ENCODE data around the gene GPR3.

The GPR3 gene

DNA sequence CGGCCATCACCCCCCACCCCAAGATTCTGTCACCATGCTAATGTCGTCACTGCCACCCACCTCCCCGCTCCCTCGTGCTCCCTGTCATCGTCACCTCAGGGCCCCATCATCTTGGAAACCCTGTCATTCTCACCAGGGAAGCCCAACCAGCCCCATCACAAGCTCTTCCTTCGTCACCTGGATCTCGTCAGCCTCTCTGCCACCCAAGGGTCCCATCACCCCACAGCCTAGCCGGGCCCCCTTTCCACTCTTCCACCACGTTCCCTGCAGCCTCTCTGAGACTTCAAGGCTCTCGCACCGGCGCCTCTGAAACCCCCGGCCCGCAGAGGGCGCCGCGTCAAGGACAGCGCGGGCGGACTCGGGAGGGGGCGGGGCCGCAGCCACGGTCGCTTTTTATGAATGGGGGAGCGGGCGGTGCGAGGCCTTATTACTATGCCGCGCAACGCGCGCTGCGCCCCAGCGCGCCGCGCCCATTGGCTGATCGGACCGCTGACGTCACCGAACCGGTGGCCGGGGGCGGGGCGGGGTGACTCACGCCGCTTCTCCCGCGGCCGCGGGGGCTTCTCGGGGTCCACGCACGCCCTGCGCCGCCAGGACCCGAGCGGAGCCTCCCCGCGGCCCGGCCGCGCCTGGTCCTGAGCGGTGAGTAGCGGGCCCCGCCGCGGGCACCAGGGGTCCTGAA lies at the start of gene GPR3:
Gene GPR3 (plus strand): TSS at position 527 of the 682 bp plus-strand sequence. CDS start 1,177 bp downstream, outside the sequence.
- DNase-seq: peak; percentile 94

DNA sequence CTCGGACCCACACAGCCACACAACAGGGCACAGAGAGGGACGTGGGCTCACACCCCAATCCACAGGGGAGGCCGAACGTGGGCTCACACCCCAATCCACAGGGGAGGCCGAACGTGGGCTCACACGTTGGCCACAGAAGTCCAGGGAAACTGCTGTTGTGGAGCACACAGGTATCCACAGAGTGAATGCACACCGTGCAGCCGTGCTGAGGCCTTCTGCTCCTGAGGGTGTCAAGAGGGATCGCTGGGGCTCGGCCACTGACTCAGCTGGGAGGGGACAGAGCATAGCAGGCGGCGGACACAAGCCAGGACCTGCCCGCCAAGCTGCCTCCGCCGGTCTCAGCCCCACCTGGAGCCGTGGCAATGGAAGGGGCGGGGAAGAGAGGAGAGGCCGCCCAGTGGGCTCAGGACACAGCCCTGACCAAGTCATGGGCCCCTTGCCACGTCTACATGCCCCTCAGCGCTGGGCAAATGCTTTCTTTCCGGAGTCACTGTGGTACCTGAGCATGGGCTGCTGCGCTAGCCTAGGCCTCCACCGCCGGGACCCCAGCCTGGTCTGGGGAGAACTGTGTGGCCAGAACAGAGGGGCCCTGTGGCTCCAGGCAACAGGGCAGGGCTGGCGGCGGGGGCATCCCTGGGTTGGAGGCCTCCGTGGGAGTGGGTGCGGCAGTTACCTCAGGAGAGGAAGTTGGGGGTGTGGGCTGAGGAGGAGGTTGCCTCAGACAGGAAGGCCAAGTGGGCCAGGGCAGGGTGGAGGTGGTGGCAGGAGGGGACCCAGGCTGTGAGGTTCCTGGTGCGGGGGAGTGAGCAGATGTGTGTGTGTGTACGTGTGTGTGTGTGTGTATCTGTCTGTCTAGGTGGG lies 49.4 kb upstream of the GPR3 start:
- DNase-seq: peak; percentile 87

DNA sequence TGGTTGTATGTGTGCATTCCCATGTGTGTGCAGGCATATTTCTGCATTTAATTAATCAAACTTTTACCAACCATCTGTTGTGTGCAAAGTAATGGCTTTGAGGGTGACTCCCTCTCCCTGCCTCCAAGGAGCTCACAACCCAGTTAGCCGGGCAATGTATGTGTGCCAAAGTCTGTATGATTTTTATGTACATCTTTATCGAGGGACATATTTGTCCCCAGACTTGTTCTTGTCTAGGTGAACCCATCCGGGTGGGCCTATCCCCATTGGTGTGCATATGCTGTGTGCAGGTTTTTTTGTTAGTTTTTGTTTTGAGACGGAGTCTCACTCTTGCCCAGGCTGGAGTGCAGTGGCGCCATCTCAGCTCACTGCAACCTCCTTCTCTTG lies 48.8 kb upstream of the GPR3 start:
- DNase-seq: no peak

GRCh38 chr1:27345272-27345671 lies 47.1 kb upstream of the GPR3 start:
- no peak for DNase-seq

DNA sequence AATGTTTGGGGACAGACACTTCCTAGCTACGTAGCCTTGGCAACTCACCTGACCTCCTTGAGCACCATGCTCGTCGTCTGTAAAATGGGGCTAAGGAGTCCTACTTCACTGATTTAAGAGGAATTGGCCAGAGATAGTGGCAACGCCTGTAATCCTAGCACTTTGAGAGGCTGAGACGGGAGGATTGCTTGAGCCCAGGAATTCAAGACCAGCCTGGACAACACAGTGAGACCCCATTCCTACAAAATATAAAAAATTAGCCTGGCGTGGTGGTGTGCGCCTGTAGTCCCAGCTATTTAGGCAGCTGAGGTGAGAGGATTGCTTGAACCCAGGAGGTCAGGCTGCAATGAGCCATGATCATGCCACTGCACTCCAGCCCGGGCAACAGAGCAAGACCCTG lies 46.1 kb upstream of the GPR3 start:
- DNase-seq: no peak

GRCh38 chr1:27346991-27347624 lies 45.3 kb upstream of the GPR3 start:
- no peak for DNase-seq

GRCh38 chr1:27348861-27349783 lies 43.3 kb upstream of the GPR3 start:
- peak; percentile 48 for DNase-seq

DNA sequence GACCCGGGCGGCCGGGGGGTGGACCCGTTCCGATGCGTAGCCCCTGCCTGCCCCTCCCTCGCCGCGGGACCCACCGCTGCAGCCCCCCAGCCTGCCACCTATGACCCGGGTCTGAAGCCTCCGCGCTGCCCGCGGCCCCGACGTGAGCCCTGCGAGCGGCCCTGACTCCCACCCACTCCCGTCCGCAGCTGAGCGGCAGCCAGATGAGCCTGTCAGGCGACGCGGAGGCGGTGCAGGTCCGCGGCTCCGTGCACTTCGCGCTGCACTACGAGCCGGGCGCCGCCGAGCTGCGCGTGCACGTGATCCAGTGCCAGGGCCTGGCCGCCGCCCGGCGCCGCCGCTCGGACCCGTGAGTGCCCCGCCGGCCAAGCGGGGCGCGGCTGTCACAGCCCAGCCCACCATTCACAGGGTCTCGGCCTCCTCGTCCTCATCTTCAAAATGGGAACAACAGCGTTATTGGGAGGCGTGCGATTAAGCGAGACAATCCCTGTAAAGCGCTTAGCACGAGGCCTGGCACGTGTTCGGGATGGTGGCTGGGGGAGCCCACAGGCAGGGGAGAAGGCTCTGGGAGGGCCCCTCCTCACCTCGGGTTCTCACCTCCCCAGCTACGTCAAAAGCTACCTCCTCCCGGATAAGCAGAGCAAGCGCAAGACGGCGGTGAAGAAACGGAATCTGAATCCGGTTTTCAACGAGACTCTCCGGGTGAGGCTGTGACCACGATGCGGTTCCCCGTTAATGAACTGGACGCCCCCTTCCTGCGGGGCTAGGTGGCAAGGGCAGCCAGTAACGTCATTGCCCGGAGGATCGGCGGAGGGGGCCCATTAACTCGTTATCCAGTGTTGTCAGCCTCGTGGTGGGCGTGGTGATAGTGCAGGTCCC lies 42.4 kb upstream of the GPR3 start:
- DNase-seq: peak; percentile 19

- no peak for DNase-seq
Measured at GRCh38 chr1:27350663-27351540, 41.5 kb upstream of the GPR3 start.

GRCh38 chr1:27351541-27352107 lies 40.8 kb upstream of the GPR3 start:
- DNase-seq: no peak

GRCh38 chr1:27353166-27353565 lies 39.3 kb upstream of the GPR3 start:
- no peak for DNase-seq

GRCh38 chr1:27353629-27354028 lies 38.8 kb upstream of the GPR3 start:
- no peak for DNase-seq

GRCh38 chr1:27355683-27356082 lies 36.7 kb upstream of the GPR3 start:
- DNase-seq: no peak

GRCh38 chr1:27356277-27356618 lies 36.2 kb upstream of the GPR3 start:
- no peak for DNase-seq

DNA sequence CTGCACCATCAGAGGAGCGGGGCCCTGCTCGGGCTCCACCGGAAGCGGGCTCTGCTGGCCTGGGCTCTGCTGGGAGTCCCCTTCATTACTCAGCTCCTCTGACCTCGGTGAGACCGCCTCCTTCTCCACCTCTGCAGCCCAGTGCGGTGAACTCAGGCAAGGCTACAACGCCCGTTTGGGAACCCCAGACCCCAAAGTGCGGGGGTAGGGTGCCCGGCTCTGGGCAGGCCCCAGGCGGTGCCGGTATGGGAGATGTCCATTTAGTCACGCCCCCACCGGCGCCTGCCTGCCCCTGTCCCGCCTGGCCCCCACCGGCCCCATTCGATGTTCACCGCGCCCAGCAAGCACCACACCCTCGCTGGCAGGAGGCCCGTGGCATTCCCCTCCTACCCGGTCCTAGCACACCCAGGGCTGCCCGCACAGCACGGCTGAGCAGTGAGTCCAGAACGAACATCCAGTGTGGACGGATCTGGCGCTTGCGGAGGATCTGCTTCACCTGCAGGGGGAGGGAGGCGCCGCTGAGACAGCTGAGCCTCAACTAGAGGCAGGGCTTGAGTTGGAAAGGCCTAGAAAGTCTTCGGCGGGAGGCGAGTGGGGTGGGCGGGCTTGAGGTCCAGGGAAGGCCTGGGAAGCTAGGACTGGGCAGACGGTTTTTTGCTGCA lies 35.7 kb upstream of the GPR3 start:
- DNase-seq: peak; percentile 61

- DNase-seq: peak; percentile 86
Measured at GRCh38 chr1:27357281-27358037, 35.0 kb upstream of the GPR3 start.

- no peak for DNase-seq
Measured at GRCh38 chr1:27358038-27358927, 34.1 kb upstream of the GPR3 start.

GRCh38 chr1:27358928-27359313 lies 33.5 kb upstream of the GPR3 start:
- DNase-seq: no peak
